Stomach (tissue), 4 donors: ENCODE data around the gene RPSA.

Experiments
- EP300 ChIP-seq: sonication (generic); formaldehyde crosslinking; IDR thresholded peaks from one replicate; pipeline ENCODE4 v1.6.1; 2017; ENCODE audit warnings: antibody characterized with exemption
- TF ChIP-seq, protein P1 (sequence below), 7 experiments: fragments of 450-650 bp in 4 of 7; fragments of 200-600 bp in 3 of 7; sonication (generic) in 3 of 7; IDR thresholded peaks; one replicate each; pipeline ENCODE4 v1.5.1; 2016 to 2019; ENCODE audit warnings: antibody characterized with exemption in 7 of 7, control low read depth in 2 of 7, mild to moderate bottlenecking in 1 of 7

DNA sequence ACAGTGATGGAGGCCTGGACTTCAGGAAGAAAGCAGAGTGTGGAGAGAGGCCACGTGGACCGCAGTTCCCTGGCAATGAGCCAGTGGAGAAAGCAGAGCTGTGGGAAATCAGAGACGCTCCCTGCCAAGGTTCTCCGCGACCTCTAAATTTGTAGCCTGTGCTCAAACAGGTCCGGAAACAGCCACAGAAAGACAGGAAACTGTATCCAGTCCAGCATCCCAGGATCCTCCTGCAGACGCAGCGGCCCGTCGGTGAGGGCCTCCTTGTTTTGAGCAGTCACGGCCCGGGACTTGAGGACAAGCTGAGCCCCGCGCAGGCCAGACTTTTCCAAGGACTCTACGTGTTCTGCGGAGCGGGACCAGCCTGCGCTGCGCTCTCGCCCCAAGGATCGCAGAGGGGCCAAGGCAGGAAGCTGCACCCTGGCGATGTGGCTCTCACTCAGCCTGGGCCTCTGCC lies 22.3 kb downstream of the RPSA start:
- TF ChIP-seq, protein P1, sequence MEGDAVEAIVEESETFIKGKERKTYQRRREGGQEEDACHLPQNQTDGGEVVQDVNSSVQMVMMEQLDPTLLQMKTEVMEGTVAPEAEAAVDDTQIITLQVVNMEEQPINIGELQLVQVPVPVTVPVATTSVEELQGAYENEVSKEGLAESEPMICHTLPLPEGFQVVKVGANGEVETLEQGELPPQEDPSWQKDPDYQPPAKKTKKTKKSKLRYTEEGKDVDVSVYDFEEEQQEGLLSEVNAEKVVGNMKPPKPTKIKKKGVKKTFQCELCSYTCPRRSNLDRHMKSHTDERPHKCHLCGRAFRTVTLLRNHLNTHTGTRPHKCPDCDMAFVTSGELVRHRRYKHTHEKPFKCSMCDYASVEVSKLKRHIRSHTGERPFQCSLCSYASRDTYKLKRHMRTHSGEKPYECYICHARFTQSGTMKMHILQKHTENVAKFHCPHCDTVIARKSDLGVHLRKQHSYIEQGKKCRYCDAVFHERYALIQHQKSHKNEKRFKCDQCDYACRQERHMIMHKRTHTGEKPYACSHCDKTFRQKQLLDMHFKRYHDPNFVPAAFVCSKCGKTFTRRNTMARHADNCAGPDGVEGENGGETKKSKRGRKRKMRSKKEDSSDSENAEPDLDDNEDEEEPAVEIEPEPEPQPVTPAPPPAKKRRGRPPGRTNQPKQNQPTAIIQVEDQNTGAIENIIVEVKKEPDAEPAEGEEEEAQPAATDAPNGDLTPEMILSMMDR (IDR thresholded peaks at IDR 0.05), result no peak
- TF ChIP-seq EP300, result no peak
